T-helper 2 cell treated with Interferon-gamma antibody and Interleukin-4, amounts not matched to agents 100 ng/mL and 5 ng/mL, for 36 hours (primary cell): ENCODE results near the gene COG1. TPM values are rescaled to one million over a fixed set of nuclear protein-coding genes. Genes with fewer than 3 reads are reported as not detected.

Experiments used
- intact Hi-C: fragments of 100-400 bp; cut with micrococcal nuclease; formaldehyde crosslinking; loops from one replicate; pipeline ENCODE4 v1.15.1; 2023
- total RNA-seq: library from RNA; stranded (reverse); gene quantifications from 2 replicates; pipeline ENCODE4 v1.2.3, GENCODE V29; 2022

The COG1 gene
- total RNA-seq, 1 donor from 2014 or later: 29.8 TPM

DNA sequence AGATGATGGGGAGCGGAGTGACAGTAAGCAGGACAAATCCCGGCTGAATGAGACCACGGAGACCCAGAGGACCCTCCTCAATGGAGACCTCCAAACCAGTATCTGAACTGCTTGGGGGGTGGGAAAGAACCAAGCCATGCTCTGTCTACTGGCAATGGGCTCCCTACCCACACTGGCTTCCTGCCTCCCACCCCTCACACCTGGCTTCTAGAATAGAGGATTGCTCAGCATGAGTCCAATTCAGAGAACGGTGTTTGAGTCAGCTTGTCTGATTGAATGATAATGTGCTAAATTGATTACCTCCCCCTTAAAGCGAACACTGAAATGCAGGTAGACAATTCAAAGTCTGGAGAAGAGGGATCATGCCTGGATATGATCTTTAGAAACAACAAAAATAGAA lies 22.5 kb upstream of the COG1 start:
- intact Hi-C loops: no loop called here

DNA sequence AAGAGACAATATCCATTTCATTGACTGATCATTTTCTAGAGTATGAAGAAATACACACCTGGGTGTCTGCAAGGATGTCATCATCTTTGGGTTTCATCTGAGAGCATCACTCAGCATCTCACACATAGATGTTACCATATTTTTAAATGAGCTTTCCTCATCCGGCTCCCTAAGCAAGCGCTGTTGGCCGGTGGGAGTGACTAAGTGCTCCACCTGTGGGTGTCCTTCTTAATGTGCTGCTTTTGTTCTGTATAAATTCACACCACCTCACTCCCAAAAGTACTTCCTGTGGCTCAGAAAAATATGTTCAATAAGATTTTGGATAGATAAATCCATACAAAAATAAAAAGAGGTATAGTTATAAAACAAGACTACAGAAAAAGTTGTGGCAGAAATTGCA lies 20.6 kb upstream of the COG1 start:
- intact Hi-C loops: no loop called here

DNA sequence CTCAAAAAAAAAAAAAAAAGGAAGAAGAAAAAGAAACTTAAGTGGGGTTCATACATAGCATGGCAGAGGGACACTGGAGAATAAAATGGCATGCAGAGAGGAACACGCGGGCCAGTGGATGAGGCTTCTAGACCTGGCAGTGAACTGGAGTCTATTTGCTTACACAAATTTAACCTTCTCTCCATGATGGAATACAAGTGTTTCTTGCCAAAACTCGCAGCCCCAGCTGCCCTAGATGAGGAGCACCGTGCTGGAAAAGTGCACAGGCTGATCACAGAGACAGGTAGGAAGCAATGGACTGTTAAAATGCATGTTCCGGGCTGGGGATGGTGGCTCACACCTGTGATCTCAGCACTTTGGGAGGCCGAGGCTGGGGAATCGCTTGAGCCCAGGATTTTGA lies 18.7 kb upstream of the COG1 start:
- intact Hi-C loops: no loop called here

DNA sequence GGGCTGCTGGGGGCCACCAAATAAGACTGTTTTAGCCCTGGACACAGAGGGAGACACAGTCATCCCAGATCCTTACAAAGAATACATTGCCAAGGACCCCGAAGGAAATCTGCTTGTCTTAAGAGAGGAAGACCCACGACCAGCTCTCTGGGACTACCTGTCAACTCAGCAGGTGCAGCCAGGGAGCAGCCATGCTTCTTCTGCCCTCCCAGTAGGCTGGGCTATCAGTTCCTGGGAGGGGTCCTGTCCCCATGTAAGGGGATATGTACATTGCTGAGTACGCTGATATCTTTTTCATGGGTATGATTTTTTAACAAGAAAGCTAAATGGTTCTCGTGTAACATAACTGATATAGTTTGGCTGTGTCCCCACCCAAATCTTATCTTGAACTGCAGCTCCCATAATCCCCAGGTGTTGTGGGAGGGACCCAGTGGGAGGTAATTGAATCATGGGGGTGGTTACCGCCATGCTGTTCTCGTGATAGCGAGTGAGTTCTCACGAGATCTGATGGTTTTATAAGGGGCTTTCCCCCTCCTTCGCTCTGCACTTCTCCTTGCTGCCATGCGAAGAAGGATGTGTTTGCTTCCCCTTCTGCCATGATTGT lies 16.8 kb upstream of the COG1 start:
- intact Hi-C loops: no loop called here

DNA sequence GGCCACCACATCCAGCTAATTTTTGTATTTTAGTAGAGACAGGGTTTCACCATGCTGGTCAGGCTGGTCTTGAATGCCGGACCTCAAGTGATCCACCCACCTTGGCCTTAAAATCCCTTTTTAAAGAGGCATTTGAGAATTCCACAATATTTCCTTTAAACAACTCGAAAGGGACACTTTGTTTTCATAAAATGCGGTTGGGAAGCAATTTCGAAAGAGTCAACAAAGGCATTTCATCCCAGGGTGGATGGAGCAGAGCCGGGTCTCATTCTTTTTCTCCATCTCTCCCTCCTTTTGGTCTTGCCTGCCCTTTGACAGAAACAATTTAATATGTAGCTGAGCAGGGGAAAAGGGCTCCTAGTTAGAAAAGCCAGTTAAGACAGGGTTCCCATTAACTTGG lies 13.5 kb upstream of the COG1 start:
- intact Hi-C loops: no loop called here

DNA sequence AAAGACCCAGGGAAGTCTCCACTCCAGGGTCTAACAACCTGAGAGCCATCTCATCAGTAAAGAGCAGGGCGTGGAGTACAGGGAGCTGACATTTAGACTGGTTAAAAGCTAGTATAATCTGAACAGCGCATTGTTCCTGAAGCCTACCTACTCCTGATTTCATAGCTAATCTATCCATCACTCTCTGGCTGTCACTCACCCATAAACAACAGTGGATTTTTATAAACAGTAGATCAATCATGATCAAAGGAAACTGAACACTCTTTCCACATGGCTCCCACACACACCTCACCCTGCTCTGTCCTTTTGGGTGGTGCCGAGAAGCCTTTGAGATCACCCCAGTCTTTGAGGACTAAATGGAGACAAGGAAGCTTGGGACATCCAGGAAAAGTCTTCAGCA lies 13.0 kb upstream of the COG1 start:
- intact Hi-C loops: no loop called here

DNA sequence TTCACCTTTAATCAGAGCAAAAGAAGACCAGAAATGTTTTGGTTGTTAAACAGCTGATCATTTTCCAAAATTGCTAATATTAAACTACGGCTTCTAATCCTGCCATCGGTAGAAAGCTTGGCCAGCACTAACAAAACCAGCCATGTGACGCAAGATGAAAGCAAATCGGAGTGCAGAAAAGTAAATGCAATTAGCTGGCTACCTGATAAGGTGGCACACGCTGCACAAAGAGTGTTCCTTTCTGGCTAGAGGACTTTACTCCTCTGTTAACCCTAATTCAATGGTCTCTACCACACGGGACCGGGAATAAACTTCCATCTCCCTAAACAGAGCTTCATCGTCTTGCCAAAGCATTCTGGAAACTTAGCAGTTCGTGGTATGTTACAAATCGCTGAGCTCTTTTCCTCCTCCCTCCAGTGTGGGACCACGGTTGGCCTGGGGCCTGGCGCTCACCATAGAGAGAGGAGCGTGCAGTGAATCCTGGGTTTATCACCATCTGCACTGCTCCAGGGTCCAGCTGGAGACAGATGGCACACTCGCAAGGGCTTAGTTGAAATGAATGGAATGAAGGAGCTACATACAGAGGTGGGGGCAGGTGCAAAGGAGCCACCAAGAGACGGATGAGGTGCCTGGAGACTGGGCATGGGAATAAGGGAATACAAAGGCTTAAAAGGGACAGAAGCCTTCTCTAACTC lies 10.1 kb upstream of the COG1 start:
- intact Hi-C loops: no loop called here

DNA sequence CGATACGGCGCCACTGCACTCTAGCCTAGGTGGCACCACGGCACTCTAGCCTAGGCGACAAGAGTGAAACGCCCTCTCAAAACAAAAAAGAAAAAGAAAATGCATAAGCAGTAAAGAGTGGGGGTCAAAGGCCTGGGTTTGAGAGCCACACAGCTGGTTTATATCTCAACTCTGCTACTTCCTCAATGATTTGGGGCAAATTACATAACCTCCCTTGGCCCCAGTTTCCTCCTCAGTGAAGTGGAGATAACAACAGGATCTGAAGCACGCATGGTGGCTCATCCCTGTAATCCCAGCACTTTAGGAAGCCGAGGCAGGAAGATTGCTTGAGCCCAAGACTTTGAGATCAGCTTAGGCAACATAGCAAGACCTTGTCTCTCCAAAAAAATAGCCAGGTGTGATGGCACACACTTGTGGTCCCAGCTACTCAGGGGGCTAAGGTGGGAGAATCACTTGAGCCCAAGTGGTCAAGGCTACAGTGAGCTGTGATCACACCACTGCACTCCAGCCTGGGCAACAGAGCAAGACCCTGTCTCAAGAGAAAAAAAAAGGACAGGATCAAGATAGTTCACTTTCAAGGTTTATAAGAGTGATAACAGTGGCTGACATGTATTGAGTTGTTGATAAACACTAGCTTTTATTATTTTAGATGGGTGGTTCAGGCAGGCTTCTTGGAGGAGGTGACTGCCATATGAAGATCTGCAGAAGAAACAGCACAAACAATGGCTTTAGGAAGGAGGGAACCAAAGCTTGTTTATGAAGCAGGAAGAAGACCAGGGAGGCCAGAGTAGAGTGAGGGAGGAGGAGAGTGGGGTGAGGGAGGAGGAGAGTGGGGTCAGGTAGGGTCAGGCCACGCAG lies 8.5 kb upstream of the COG1 start:
- intact Hi-C loops: no loop called here

DNA sequence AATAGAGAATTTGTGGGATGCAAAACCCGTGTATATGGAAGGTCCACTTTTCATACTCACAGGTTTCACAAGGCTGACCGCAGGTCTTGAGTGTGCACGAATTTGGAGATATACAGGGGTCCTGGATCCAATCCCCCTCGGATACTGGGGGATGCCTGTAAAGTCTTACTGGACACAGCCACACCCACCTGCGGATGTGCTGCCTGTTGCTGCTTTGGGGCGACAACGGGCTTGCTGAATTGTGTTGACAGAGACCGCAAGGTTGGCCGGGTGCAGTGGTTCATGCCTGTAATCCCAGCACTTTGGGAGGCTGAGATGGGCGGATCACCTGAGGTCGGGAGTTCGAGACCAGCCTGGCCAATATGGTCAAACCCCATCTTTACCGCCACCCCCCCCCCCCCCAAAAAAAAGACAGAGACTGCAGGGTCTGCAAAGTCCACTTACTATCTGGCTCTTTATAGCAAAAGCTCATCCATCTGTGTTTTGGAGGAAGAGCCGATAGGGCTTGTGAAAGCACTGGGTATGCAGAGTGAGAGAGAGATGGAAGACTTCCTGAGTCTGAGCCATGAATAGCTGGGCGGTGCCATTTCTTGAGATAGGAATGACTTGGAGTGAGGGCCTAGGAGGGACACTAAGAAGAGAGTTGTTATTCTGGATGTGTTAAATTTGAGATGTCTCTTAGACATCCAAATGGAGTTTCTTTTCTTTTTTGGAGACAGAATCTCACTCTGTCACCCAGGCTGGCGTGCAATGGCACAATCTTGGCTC lies 6.4 kb upstream of the COG1 start:
- intact Hi-C loops: no loop called here

DNA sequence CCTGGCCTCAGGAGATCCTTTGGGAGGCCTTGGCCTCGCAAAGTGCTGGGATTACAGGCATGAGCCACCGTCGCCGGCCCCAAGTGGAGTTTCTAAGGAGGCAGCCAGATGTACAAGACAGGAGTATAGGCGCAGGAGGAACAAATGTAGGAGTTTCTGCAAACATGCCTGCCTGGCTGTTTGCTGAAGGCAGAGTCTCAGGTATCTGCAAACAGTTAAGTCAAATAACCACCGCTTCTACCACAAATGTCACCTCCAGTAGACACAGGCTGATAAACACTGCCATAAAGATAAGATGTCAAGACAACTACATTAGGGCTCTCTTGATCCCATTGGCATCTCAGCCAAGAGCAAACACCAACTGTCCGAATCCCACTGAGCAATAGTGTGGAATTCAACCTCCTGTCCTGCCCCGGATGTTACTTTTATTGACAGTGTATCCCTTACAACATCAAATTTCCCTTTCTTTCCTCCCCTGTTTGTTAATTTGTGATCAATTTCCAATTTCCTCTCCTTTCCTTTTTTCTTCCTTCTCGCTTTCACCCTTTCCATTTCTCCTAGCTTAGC lies 5.6 kb upstream of the COG1 start:
- intact Hi-C loops: no loop called here

DNA sequence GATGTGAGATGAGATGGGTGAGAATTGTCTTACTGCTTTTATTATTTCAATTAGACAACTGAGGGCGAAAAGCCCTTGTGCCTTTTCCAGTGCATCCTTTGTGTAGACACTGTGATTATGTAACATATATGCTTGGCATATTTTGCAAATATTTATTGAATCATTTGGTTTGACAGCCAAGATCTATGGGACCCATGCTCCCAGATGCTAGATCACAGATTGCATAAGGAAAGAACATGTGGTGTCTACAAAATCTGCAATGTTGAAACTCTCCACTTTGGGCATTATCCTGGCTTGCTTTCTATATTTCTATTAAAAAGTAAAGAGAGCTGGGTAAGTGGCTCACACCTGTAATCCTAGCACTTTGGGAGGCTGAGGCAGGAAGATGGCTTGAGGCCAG lies 4.8 kb upstream of the COG1 start:
- intact Hi-C loops: no loop called here

DNA sequence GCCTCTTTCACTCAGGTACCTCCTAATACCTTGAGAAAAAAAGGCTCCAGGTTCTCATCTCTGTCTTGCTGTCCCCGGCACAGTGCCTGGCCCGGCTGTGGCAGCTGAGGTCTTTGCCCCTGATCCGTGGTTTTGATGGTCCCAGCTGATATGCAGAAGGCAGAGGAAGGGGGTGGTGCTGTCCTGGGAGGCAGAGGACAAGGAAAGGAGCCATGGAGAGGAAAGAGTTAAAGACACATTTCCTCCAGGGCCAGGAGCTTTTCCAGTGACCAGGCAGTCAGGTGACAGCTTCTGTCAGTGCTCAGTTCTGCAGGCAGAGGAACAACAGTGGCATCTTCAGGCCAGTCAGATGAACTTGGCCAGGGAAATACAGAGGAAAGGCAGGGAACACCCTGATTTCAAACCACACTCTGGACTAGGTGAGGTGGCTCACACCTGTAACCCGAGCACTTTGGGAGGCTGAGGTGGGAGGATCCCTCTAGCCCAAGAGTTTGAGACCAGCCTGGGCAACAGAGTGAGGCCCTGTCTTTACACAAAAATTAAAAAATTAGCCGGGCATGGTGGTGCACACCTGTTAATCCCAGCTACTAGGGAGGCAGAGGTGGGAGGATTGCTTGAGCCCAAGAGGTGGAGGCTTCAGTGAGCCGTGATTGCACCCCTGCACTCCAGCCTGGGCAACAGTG lies 3.3 kb upstream of the COG1 start:
- intact Hi-C loops: loop anchor here (2.0 to 5.0 kb wide), 2 partner anchors 65 to 1013 kb away; partner anchors contain the start of gene RPL38

DNA sequence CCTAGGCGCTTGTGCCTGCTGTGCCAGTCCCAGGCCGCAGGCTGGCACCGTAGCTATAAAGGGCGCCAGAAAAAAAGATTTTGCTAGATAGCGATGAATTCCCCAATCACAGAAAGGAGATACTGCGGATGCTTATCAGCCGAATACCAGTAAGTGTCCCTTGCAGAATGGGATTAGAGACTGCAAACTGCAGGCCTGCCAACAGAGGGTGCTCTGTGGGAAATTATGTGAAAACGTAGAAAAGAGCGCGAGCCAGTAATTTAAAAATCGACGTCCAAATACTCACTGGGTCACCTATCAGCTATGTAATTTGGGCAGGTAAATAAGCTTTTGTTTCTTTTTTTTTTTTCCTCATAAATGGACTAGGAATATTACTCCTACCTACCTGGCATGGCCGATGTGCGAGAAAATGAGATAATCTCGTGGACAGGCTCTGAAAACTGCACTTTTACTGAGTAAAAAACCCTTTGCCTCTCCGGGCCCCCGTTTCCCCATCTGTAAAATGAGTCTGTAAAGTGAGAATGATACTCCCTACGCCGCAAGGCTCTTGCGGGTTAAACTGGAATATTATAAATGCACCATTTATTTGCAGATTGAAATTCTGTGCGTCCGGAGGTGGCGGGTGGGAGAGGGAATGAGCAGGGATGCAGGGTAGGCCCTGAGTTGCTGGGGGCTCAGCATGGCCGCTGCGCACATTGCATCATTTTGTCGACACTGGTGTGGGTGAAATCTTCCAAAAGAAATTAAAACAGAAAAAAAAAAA lies 1.2 kb upstream of the COG1 start:
- intact Hi-C loops: loop anchor here (1.0 to 5.0 kb wide), 6 partner anchors 63 to 1011 kb away; partner anchors contain the start of genes RPL38 and SLC39A11

DNA sequence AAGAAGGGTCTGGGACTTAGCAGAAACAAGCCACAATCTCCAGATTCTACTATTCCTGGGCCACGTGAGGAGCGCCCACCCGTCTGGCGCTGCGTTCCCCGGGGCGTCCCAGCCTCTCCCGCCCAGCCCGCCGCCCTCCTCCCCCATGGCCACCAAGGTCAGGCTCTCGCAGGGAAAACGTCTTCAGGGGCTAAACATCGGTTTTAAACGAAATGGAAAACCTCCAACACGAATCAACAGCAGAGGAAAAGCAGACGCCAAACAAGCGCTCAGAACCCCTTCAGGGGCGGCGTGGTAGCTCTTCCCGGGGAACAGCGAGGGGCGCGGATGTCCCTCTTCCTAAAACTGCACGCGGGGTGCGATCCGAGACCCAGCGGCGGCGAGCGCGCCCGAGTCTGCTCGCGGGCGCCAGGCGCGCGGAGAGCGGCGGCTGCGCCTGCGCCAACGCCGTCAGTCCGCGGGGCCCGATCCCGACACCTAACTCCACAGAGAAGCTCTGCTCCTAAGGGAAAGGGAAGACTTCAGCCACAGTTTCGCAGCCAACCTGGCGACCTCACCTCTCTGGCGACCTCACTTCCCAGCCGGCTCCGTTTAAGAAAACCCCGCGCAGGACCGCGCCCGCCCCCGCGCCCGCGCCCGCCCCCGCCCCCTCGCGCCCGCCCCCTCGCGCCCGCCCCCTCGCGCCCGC lies 505 bp upstream of the COG1 start:
- intact Hi-C loops: loop anchor here (1.0 to 5.0 kb wide), 4 partner anchors 100 to 1010 kb away; partner anchors contain the start of genes RPL38 and SLC39A11

DNA sequence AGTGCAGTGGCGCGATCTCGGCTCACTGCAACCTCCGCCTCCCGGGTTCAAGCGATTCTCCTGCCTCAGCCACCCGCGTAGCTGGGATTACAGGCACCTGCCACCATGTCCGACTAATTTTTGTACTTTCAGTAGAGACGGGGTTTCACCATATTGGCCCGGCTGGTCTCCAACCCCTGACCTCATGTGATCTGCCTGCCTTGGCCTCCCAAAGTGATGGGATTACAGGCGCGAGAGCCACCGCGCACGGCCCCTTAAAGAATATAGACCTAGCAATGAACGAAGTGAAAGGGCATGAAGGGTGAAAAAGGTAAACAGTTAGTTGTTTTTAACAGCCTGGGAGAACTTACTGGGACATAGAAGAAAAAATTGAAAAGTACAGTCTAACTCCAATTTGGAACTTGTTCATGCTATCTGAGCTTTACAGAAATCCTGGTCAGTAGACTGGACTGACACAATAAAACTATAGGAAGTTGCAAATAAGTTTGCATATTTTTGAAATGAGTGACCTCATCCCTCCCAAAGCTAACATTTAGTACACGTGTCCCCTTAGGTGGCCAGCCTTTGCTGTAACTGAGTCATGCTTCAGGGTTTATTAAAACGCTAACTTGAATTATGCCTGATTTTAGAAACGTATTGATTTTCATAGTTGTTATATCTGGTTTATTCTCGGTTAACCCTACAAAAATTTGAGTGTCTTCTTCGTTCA lies 1.8 kb downstream of the COG1 start:
- intact Hi-C loops: loop anchor here (5.0 kb wide), 1 partner anchor 1008 kb away; the partner anchor contains the start of gene RPL38

DNA sequence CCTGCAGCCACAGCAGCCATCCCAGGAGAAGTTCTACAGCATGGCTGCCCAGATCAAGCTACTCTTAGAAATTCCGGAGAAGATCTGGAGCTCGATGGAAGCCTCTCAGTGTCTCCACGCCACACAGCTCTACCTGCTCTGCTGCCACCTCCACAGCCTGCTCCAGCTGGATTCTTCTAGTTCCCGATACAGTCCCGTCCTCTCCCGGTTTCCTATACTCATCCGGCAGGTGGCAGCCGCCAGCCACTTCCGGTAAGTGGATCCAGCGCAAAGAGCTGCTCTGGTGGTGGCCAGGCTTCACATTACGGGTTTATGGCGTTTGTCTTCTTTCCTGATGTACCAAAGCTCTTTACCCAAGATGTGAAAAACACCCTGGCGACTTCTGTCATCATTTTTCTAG lies 3.6 kb downstream of the COG1 start:
- intact Hi-C loops: no loop called here

DNA sequence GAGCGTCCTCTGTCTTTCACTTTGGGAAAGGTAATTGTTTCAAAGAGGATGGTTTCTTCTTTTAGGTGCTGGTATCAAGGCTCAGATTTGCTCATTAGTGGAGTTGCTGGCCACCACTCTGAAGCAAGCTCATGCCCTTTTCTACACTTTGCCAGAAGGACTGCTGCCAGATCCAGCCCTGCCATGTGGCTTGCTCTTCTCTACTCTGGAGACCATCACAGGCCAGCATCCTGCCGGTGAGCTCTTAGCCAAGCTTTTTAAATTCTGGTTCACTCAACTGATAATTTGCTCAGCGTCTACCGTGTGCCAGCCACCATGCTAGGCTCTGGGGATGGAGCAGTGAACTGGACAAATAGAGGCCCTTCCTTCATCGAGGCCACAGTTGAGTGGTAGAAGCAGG lies 4.3 kb downstream of the COG1 start:
- intact Hi-C loops: no loop called here

DNA sequence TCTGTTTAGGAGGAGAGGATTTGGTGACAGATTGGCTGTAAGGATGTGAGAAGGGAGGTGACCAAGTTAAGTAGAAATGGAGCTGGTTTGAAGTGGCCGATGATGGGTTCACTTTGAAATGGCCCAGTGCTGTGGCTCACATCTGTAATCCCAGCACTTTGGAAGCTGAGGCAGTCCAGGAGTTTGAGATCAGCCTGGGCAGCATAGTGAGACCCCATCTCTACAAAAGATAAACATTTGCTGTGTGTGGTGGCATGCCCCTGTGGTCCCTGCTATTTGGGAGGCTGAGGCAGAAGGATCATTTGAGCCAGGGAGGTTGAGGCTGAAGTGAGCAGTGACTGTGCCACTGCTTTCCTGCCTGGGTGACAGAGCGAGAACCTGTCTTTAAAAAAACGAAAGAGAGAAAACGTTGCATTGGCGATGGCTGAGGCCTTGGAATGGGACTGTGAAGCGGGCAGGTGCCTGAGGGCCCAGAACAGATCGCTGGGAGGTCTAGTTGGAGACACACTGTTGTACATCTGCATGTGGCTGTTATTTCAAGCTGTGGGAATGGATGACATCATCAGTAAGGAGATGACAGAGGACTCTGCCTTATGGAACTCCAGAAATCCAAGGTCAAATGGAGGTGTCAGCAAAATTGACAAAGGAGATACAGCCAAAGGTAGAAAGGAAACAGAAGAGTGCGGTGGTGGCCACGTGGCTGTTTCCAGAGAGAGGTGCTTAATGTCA lies 5.5 kb downstream of the COG1 start:
- intact Hi-C loops: no loop called here
